ENCODE data around the gene DCX.

Gene DCX

GRCh38 chrX:111411983-111412382, at the start of gene DCX:
Gene DCX (minus strand): TSS chrX:111412192. CDS start chrX:111410398, 1,794 bp downstream.
- no peak for DNase-seq

GRCh38 chrX:111460607-111461006, 48.6 kb upstream of the DCX start:
- no peak for DNase-seq

DNA sequence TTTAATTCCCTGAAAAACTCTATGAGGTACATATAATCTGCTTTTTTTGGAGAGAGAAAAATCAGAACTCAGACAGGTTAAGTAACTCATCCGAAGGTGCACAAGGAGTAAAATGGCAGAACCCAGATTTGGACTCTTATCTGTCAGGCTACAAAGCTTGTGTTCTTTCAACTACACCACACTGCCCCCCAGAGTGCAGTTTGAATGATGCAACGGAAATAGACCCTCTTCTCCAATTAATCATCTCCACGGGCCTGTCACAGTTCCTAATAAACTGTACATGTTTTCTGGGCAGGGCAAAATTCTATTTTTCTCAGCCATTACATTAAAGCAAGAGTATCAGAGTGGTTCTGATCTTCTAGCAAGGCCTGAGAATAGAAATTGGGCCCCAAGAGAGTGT, 35.3 kb upstream of the DCX start:
- DNase-seq = peak; percentile 35

GRCh38 chrX:111445485-111445884, 33.5 kb upstream of the DCX start:
- DNase-seq = peak; percentile 45

DNA sequence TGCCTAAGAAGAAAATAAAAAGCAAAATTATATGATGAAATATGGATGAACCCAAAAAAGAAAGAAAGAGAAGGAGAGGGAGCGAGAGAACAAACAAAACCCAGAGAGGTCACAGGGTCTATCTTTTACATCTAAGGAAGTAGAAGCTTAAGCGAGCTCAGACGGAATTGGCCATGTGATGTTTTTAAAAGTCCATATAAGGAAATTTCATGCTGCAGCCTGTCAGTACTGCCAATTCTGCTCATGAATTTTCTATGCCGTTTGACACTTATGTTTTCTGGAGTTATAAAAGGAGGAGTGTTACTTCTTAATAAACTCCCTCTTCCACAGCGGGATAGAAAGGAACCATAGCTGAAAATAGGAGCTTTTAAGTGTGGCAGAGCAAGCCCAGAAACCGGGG, 32.9 kb upstream of the DCX start:
- DNase-seq = no peak

GRCh38 chrX:111443946-111444345, 32.0 kb upstream of the DCX start:
- no peak for DNase-seq

GRCh38 chrX:111442791-111443190, 30.8 kb upstream of the DCX start:
- DNase-seq = no peak

DNA sequence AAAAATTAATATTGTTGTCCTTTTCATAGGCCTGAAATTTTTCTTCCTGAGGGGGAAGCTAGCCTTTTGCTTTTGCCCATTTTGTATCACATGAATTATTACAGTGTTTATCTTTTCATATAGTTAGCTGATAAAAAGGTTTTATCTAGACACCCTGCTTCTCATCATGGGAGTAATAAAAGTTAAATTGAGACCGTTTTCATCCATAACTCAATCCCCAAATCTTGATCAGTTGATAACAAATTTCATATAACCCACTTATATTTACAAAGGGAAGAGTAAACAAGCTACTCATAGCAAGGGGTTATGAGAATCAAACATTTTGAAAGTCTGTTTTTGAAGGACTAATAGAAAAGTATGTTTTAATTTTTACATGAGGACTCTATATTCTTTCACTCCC, 23.5 kb upstream of the DCX start:
- DNase-seq = no peak

DNA sequence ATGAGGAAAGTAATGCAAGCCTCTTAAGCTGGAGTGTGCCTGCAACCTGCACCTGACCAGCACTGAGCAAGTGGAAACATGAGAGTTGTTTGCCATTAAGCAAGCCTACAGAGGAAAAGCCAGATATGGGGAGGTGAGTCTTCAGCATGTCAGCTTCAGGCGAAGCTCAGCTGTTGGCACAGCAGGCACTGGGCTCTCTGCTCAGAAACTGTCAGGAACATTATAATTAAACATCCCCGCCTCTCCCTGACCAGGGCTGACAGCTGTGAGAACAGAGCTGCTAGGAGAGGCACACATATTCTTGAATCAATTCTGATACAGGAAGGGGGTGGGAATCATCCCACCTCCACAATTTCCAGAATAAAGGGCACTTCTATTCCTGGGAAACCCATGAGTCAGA, 19.0 kb upstream of the DCX start:
- no peak for DNase-seq

GRCh38 chrX:111411557-111411956, 435 bp downstream of the DCX start:
- no peak for DNase-seq

DNA sequence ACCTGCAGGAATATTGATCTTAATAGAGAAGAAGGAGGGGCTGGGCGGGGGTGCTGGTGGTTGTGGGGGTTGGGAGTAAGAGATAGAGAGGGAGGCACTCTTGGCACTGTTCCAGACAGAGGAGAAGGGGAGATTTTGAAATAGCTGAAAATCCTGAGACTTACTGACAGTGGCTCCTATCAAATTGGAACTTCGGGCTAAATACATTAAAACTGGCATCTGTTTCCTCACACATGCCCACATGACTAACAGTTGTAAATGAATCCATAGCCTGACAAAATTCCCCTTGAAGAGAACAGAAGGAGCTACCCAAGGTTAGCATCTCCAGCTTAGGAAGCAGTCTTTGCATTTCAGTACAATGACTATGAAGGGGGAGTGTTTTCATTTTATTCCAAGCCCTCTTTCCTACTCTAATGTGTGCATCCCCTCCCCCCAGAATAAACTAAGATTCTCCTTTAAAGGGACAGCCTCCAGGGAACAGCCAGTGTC, 1.4 kb downstream of the DCX start:
- DNase-seq = no peak

- no peak for DNase-seq
Observed at GRCh38 chrX:111409326-111409725, 2.7 kb downstream of the DCX start.

- no peak for DNase-seq
Observed at GRCh38 chrX:111407948-111408347, 4.0 kb downstream of the DCX start.

- DNase-seq = no peak
Observed at GRCh38 chrX:111402344-111402743, 9.6 kb downstream of the DCX start.

DNA sequence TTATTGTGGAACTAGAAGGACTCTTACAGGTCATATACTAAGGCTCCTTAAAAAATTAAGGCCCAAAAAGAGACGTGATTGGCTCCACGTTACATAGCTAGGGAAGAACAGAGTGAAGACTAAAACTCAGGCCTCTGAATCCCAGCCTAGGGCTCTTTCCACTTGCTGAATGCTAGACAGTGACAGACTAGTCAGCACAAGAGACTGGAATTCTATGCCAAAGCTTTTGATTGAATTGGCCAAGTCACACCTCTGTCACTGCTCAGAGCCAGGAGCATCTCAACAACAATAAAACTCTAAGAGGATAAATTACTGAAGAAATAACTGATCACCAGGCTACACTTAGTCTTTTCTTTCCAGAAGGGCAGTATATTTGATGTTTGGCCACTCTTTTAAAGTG, 16.8 kb downstream of the DCX start:
- DNase-seq = no peak

DNA sequence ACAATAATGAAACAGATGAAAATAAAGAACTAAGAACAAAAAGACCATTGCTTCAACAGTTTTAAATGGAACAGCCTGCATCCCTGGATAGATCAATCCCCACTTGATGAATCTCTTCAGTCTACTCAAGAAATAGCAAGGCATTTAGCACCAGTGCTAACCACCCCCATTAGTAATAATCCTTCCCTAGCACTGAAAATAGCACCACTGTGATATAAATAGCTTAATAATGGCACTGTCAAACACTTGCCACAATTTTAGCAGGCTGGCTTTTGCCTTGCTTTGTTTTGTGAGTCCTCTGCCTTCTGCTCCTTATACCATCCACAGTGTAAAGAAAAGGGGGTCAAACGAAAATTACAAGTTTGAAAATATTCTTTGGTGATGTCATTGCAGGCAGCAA, 17.4 kb downstream of the DCX start:
- DNase-seq = no peak

DNA sequence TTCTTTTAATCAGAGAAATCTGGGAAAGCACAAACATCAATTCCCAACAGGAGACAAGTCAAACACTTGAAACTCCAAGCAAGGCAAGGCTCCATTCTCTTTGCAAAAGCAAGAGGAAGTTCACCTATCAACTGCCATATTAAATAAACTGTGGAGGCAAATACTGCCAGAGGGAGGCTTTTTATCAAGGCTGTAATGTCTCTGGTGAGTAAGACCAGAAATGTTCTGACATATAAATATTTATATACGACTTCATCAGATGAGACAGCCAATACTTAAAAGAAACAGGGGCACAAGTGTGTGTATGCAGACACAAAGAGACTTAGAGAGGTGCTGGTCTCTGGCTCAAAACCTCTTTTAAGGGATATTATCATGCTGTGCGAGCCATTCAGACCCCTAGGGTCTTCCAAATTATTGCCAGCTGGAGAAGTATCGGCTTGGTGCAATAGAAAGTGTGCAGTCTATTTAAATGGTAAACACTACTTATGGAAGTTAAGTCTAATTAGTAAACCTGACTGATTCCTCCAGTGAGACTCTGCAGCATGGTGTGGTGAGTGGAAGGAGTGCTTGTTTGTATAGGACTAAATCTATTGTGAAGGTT, 24.4 kb downstream of the DCX start:
- no peak for DNase-seq

- no peak for DNase-seq
Observed at GRCh38 chrX:111386615-111387233, 25.3 kb downstream of the DCX start.

DNA sequence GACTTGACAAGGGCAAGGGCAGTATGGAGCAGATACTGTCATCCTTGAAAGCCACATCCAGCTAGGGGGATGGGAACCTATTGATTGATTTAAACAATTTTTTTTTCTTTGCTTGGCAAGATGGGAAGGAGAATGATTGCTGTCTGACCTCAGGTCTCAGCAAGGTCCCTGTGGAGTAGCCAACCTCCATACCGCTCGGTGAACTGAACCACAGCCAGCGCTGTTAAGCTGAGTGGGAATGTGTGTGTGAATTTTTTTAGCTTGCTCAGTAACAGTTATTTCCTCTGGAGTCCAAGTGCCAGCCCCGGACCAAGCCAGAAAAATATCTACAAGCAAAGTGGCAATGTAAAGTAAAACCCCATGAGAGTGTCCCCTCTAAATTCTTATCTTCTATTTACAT, 25.9 kb downstream of the DCX start:
- no peak for DNase-seq

GRCh38 chrX:111382277-111382676, 29.7 kb downstream of the DCX start:
- DNase-seq = no peak

- no peak for DNase-seq
Observed at GRCh38 chrX:111376897-111377578, 35.0 kb downstream of the DCX start.

DNA sequence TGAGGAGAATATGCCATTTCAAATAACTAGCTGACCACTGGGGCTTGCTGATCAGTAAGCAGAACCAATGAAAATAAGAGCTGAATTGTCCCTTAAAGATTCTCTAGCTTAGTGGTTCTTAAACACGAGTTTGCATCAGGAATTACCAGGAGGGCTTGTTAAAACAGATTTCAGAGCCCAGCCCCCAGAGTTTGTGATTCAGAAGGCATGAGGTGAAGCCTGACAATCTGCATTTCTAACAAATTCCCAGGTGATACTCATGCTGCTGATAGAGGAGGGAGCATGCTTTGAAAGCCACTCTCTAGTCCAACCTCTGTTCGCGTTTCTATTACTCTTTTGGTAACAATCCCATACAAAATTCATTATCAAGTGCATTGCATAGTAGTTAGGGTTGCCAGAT, 35.5 kb downstream of the DCX start:
- no peak for DNase-seq

DNA sequence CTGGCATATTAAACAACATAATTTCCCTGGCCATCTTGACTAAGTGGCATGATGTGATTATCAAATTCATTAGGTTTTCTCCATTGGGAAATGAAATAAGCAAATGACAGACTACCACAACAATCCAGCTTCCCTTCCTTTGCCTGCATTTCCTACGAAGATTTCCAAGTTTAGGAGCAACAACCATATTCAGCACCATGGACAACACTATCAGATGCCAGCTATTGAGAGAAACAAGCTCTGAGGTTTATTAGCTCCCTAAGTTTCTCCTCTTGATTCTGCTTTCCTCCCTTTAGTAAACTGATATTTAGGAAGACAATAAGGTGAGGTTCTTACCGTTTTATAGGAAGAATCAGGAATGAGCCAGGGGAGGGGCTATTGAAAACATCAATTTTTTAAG, 36.2 kb downstream of the DCX start:
- DNase-seq = no peak

- no peak for DNase-seq
Observed at GRCh38 chrX:111372086-111372485, 39.9 kb downstream of the DCX start.
